ENCODE results near the gene DHX35.

DHX35 gene

DNA sequence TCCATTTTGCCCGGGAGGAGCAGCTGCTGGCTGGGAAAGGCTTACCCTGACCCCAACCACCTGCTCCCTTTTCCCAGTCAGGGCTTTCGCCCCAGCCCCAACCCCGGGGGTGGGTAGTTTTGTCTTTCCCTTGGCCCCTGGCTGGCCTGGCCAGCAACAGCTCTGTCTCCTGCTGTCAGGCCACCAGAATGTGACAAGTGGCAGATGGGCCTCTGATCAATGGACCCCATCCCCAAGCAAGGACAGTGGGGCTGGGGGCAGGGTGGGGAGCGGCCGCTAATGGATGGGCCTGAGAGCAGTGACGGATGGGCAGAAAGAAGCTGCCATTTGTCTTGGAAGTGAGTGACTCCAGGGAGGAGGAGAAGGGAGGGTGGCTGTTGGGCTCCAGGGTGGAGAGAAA lies 121.6 kb downstream of the DHX35 start:
- H3K79me2 ChIP-seq (ENCODE audit: insufficient read depth, low read length): no peaks in the 10 kb centered on the region
- H3F3A ChIP-seq (ENCODE audit: insufficient read depth, low read length): no peaks in the 10 kb centered on the region
- H3K4me3 ChIP-seq (ENCODE audit: low read depth, low read length, poor library complexity, severe bottlenecking): no peak overlapping the region
- no peak overlapping the region for H3K4me2 ChIP-seq (ENCODE audit: low read length)
- H3K9ac ChIP-seq (ENCODE audit: low read length): no peak overlapping the region
- no peak overlapping the region for H2AFZ ChIP-seq (ENCODE audit: low read length)
- H3K4me1 ChIP-seq (ENCODE audit: insufficient read depth, low read length, severe bottlenecking): no peaks in the 10 kb centered on the region
- no peaks in the 10 kb centered on the region for H3K9me2 ChIP-seq (ENCODE audit: low read depth, low read length)
- TF ChIP-seq EZH2 (IDR thresholded peaks at IDR 0.05; ENCODE audit: borderline replicate concordance, low read length) (no peak), CTCF (IDR thresholded peaks at IDR 0.05; ENCODE audit: low read length) (no peak)
- no peaks in the 10 kb centered on the region for H3K27me3 ChIP-seq (ENCODE audit: insufficient read depth, low read length)
- no peaks in the 10 kb centered on the region for H3K9me3 ChIP-seq (ENCODE audit: low read length)
- no peak overlapping the region for H3K27ac ChIP-seq (ENCODE audit: low read depth, low read length, poor library complexity, severe bottlenecking)
- H3K36me3 ChIP-seq (ENCODE audit: insufficient read depth, low read length): no peaks in the 10 kb centered on the region
- no peaks in the 10 kb centered on the region for H4K20me1 ChIP-seq (ENCODE audit: insufficient read depth, low read length)

- no peaks in the 10 kb centered on the region for H4K20me1 ChIP-seq (ENCODE audit: insufficient read depth, low read length)
- H3F3A ChIP-seq (ENCODE audit: insufficient read depth, low read length): no peaks in the 10 kb centered on the region
- H3K4me3 ChIP-seq (ENCODE audit: low read depth, low read length, poor library complexity, severe bottlenecking): no peak overlapping the region
- H3K4me2 ChIP-seq (ENCODE audit: low read length): no peak overlapping the region
- no peaks in the 10 kb centered on the region for H3K9me3 ChIP-seq (ENCODE audit: low read length)
- H3K9ac ChIP-seq (ENCODE audit: low read length): no peak overlapping the region
- no peaks in the 10 kb centered on the region for H3K9me2 ChIP-seq (ENCODE audit: low read depth, low read length)
- TF ChIP-seq CTCF (IDR thresholded peaks at IDR 0.05; ENCODE audit: low read length) (no peak), EZH2 (IDR thresholded peaks at IDR 0.05; ENCODE audit: borderline replicate concordance, low read length) (no peak)
- H2AFZ ChIP-seq (ENCODE audit: low read length): no peak overlapping the region
- H3K79me2 ChIP-seq (ENCODE audit: insufficient read depth, low read length): no peaks in the 10 kb centered on the region
- no peak overlapping the region for H3K27ac ChIP-seq (ENCODE audit: low read depth, low read length, poor library complexity, severe bottlenecking)
- no peaks in the 10 kb centered on the region for H3K4me1 ChIP-seq (ENCODE audit: insufficient read depth, low read length, severe bottlenecking)
- H3K27me3 ChIP-seq (ENCODE audit: insufficient read depth, low read length): no peaks in the 10 kb centered on the region
- no peaks in the 10 kb centered on the region for H3K36me3 ChIP-seq (ENCODE audit: insufficient read depth, low read length)
These were observed 126.9 kb downstream of the DHX35 start for GRCh38 chr20:39089029-39089428.

Measured in OCI-LY1 (cell line).